Measurements from ENCODE around the gene CTTNBP2NL. TPM values are rescaled to one million over a fixed set of nuclear protein-coding genes. Genes with fewer than 3 reads are reported as not detected.

The CTTNBP2NL gene
- polyA plus RNA-seq, 10 donors: 12.9 to 21.2 (median 17.0) TPM

GRCh38 chr1:112505878-112506277, 109.9 kb downstream of the CTTNBP2NL start:
- DNase-seq: no peak

- DNase-seq: peak in 1 of 3 donors; percentile 70
Measured at GRCh38 chr1:112506306-112506705, 110.3 kb downstream of the CTTNBP2NL start.

DNA sequence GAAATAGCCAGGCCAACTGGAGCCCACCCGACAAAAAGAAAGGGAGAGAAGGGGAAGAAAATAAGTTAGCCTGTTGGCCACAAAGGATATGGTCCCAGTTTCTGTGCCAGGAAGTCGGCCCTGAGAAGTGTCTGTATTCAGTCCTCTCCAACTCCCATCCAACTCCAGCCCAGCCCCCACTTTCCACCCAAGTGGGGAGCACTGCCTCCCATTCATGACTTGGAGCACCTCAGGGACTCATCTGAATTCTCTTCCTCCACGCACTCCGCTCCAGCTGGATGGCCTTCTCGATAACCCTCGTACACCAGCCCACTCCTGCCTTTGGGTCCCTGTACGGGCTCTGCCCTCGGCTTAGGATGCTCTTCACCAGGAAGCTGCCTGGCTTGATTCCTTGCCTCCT, 110.7 kb downstream of the CTTNBP2NL start:
- DNase-seq: peak in 1 of 3 donors; percentile 49

GRCh38 chr1:112507336-112507735, 111.3 kb downstream of the CTTNBP2NL start:
- no peak for DNase-seq

- DNase-seq: peak in 1 of 3 donors; percentile 72
Measured at GRCh38 chr1:112507921-112508277, 111.9 kb downstream of the CTTNBP2NL start.

- DNase-seq: peak in 1 of 3 donors; percentile 72
Measured at GRCh38 chr1:112508278-112509004, 112.4 kb downstream of the CTTNBP2NL start, which contains the start of gene WNT2B. TSS of gene WNT2B (plus strand) at chr1:112508965. CDS start at chr1:112509263, 298 bp downstream.

DNA sequence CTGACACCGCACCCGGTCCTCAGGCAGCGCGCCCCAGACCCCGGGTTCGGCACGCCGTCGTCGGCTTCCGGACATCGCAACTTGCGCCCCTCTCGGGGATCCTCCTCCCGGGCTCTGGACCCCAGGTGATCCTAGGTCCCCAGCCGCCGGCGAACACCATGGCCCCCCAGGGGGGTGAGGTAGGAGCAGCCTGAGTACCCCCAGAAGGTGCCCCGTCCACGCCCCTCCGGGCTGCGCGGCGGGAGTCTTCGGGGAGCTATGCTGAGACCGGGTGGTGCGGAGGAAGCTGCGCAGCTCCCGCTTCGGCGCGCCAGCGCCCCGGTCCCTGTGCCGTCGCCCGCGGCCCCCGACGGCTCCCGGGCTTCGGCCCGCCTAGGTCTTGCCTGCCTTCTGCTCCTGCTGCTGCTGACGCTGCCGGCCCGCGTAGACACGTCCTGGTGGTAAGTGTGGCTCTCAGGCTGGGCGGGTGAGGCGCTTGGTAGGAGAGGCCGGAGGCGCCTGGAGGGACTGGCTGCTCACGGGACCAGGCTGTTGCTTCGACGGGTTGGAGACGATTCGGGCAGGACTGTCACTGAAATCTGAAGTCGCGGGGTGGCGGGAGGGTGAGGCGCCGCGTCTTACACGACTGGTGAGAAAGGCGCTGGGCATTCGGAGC, 113.1 kb downstream of the CTTNBP2NL start:
- peak in 1 of 3 donors; percentile 65 for DNase-seq

DNA sequence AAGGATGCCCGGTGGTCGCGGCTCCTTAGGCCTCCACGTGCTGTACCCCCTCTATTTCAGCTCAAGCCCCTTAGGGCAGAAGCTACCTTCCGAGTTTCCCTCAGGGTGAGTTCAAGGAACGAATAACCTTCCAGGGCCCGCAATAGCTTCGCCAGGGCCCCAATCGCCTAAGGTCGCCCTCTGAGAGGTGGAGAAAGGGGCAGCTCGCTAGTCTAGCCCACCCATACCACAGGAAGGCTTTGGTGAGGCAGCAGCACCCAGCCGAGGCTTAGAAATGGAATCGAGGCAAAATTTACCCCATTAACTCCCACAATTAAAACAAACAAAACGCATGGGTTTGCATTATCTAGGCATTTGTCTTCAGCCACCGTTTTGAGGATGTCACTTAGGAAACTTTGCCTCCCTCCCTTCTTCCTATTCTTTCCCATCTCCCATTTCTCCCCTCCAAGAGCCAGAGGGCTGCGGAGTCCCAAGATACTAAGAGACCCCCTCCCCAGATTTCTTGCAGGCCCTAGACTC, 113.7 kb downstream of the CTTNBP2NL start:
- DNase-seq: no peak

- no peak for DNase-seq
Measured at GRCh38 chr1:112510340-112510739, 114.3 kb downstream of the CTTNBP2NL start.

Other genes starting within 250 kb of the CTTNBP2NL start
- gene WNT2B, start 112.8 kb downstream of the CTTNBP2NL start, polyA plus RNA-seq (ENCODE audit: insufficient read length in 10 of 10): 10 to 100 TPM in 1 of 10 donors, 1 to 10 TPM in 9; 4.7 to 10.5 (median 6.3) TPM
- gene ST7L, start 222.9 kb downstream of the CTTNBP2NL start, polyA plus RNA-seq (ENCODE audit: insufficient read length in 10 of 10): 10 to 100 TPM; 12.7 to 19.8 (median 16.4) TPM
- gene CAPZA1, start 223.6 kb downstream of the CTTNBP2NL start, polyA plus RNA-seq (ENCODE audit: insufficient read length in 10 of 10): 10 to 100 TPM; 70.1 to 100.0 (median 87.6) TPM

Data from muscle of back (tissue), 11 donors.